Measurements from ENCODE around the gene SH3GLB1. TPM values are rescaled to one million over a fixed set of nuclear protein-coding genes. Genes with fewer than 3 reads are reported as not detected.

SH3GLB1 gene
- total and polyA plus RNA-seq, 7 experiments from 2014 or later = 22.9 to 72.0 (median 44.2) TPM

DNA sequence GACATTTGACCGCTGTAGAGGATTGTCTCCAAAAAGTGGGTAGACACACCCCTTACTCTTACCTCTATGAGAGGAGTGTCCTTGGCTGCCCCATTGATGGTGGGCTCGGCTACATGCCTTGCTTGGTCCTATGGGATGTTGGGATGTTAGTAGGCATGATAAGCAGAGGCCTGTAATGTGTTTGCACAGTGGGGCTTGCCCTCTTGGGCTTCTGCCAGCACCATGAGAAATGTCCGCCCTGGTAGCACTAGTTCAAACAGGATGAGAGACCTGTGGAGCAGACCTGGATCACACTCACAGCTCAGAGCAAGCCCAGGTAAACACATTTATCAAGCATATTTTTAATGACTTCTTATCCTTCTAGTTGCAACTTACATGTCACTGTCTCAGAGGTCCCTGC, 54.2 kb downstream of the SH3GLB1 start:
- H3K4me1 ChIP-seq (ENCODE audit: control insufficient read depth in 2 of 2, insufficient read depth in 2 of 2, low read length in 2 of 2) = no peaks in the 10 kb centered on the region
- intact Hi-C loops (cut with micrococcal nuclease) = no loop called here
- ATAC-seq (no peak), DNase-seq (no peak)
- H3K9me3 ChIP-seq (ENCODE audit: control insufficient read depth in 2 of 3, low read length in 3 of 3) = peaks cover 0 to 5% (median 0%) of the 10 kb centered on the region in 3 experiments
- no peak overlapping the region for H3K4me3 ChIP-seq (ENCODE audit: low read length)
- peaks cover 0 to 2% (median 0%) of the 10 kb centered on the region in 7 donors for H3K4me1 Mint-ChIP-seq
- ChIA-PET POLR2A (no interaction called here), CTCF (interaction anchor here (1.1 kb wide), 1 partner anchor 14 kb away, joined by 3 read pairs; no protein-coding TSS in a partner anchor)
- H3K36me3 ChIP-seq (ENCODE audit: control insufficient read depth in 2 of 3, insufficient read depth in 3 of 3, low read length in 3 of 3) = no peaks in the 10 kb centered on the region
- no peaks in the 10 kb centered on the region for H3K27me3 ChIP-seq (ENCODE audit: control insufficient read depth in 2 of 2, insufficient read depth in 2 of 2, low read length in 2 of 2)
- peaks cover 12 to 31% (median 23%) of the 10 kb centered on the region in 5 donors for H3K27me3 Mint-ChIP-seq
- no peak overlapping the region for H3K4me3 Mint-ChIP-seq
- peaks cover 0 to 16% (median 4%) of the 10 kb centered on the region in 11 donors for H3K9me3 Mint-ChIP-seq
- peaks cover 0 to 13% (median 0%) of the 10 kb centered on the region in 5 donors for H3K36me3 Mint-ChIP-seq
- H3K27ac ChIP-seq (ENCODE audit: low read depth, low read length) = no peak overlapping the region
- H3K27ac Mint-ChIP-seq = no peak overlapping the region

DNA sequence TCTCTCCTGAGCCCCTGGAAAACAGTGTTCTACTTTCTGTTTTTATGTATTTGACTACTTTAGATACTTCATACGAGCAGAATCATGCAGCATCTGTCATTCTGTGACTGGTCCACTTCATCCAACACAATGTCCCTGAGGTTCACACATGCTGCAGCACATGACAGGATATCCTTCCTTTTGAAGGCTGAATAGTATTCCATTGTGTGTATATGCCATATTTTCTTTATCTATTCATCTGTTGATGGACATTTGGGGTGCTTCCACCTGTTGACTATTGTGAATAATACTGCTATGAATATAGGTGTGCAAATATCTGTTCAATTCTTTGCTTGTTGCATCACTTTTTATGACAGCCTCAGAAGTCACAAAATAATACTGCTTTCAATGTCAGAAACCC, 55.8 kb downstream of the SH3GLB1 start:
- no peak overlapping the region for H3K27ac Mint-ChIP-seq
- H3K36me3 ChIP-seq (ENCODE audit: control insufficient read depth in 2 of 3, insufficient read depth in 3 of 3, low read length in 3 of 3) = no peaks in the 10 kb centered on the region
- H3K9me3 ChIP-seq (ENCODE audit: control insufficient read depth in 2 of 3, low read length in 3 of 3) = peaks cover 0 to 5% (median 0%) of the 10 kb centered on the region in 3 experiments
- H3K27me3 ChIP-seq (ENCODE audit: control insufficient read depth in 2 of 2, insufficient read depth in 2 of 2, low read length in 2 of 2) = no peaks in the 10 kb centered on the region
- no peak overlapping the region for H3K4me3 Mint-ChIP-seq
- no peaks in the 10 kb centered on the region for H3K4me1 ChIP-seq (ENCODE audit: control insufficient read depth in 2 of 2, insufficient read depth in 2 of 2, low read length in 2 of 2)
- H3K9me3 Mint-ChIP-seq = peaks cover 0 to 16% (median 4%) of the 10 kb centered on the region in 11 donors
- POLR2A ChIA-PET = no interaction called here
- CTCF ChIA-PET = no interaction called here
- DNase-seq (no peak), ATAC-seq (no peak)
- H3K27ac ChIP-seq (ENCODE audit: low read depth, low read length) = no peak overlapping the region
- intact Hi-C loops (cut with micrococcal nuclease) = no loop called here
- peaks cover 0 to 2% (median 0%) of the 10 kb centered on the region in 7 donors for H3K4me1 Mint-ChIP-seq
- H3K4me3 ChIP-seq (ENCODE audit: low read length) = no peak overlapping the region
- H3K27me3 Mint-ChIP-seq = peaks cover 2 to 29% (median 16%) of the 10 kb centered on the region in 5 donors
- peaks cover 0 to 13% (median 0%) of the 10 kb centered on the region in 5 donors for H3K36me3 Mint-ChIP-seq

DNA sequence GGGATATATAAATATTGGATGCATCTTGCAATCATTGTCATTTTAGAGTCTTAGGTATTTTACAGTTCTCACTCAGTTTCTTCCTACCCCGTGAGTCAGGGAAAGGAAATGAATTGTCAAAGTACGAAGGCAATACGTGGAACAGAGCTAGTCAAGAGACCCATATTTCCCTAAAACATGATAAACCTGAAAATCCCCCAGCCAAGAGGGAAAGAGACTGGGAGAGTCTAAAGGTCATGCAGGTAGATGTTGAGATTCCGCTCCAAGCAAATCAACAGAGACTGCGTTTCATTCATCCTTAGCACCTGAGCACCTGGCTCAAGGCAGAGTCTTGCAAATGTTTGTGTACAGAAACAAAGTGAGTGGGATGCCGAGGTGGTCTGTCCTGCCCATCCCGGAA, 58.0 kb downstream of the SH3GLB1 start:
- intact Hi-C loops (cut with micrococcal nuclease) = no loop called here
- no peak overlapping the region for H3K27ac Mint-ChIP-seq
- no peaks in the 10 kb centered on the region for H3K36me3 ChIP-seq (ENCODE audit: control insufficient read depth in 2 of 3, insufficient read depth in 3 of 3, low read length in 3 of 3)

DNA sequence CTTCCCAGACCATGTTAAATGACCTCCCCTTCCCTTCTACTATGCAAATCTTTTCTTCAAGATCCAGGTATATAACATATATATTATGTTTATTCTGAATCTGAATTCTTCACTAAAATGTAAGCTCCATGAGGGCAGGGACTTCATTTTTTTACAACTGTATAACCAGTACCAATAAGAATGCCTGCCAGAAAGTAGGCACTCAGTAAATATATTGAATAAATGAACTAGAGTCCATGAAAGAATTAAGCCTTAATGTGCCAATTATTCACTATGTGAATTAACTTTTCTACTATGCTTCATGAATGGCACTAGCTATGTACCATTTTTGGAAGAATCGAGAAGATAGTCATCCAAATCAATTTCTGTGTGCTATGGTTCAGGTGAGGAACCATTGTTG, 60.1 kb downstream of the SH3GLB1 start:
- ChIA-PET POLR2A (no interaction called here), CTCF (no interaction called here)
- intact Hi-C loops (cut with micrococcal nuclease) = no loop called here
- Histone ChIP-seq H3K4me3 (ENCODE audit: low read length) (no peak overlapping the region), H3K9me3 (ENCODE audit: control insufficient read depth in 2 of 3, low read length in 3 of 3) (peaks cover 0 to under 1% (median 0%) of the 10 kb centered on the region in 3 experiments), H3K4me1 (ENCODE audit: control insufficient read depth in 2 of 2, insufficient read depth in 2 of 2, low read length in 2 of 2) (no peaks in the 10 kb centered on the region), H3K27me3 (ENCODE audit: control insufficient read depth in 2 of 2, insufficient read depth in 2 of 2, low read length in 2 of 2) (no peaks in the 10 kb centered on the region), H3K36me3 (ENCODE audit: control insufficient read depth in 2 of 3, insufficient read depth in 3 of 3, low read length in 3 of 3) (no peaks in the 10 kb centered on the region), H3K27ac (ENCODE audit: low read depth, low read length) (no peak overlapping the region)
- ATAC-seq = no peak
- Mint-ChIP-seq H3K9me3 (peaks cover 0 to 20% (median 8%) of the 10 kb centered on the region in 11 donors), H3K36me3 (peaks cover 0 to 11% (median 0%) of the 10 kb centered on the region in 5 donors), H3K27ac (no peak overlapping the region), H3K27me3 (peaks cover 0 to 39% (median 5%) of the 10 kb centered on the region in 5 donors), H3K4me3 (no peak overlapping the region), H3K4me1 (no peaks in the 10 kb centered on the region)
- DNase-seq = no peak

More for the DNA sequence above, 58.0 kb downstream of the SH3GLB1 start:
- CTCF ChIA-PET = no interaction called here
- H3K9me3 Mint-ChIP-seq = peaks cover 0 to 23% (median 6%) of the 10 kb centered on the region in 11 donors
- H3K27ac ChIP-seq (ENCODE audit: low read depth, low read length) = no peak overlapping the region
- no peaks in the 10 kb centered on the region for H3K4me1 ChIP-seq (ENCODE audit: control insufficient read depth in 2 of 2, insufficient read depth in 2 of 2, low read length in 2 of 2)
- DNase-seq (no peak), ATAC-seq (no peak)
- peaks cover 0 to 5% (median 0%) of the 10 kb centered on the region in 3 experiments for H3K9me3 ChIP-seq (ENCODE audit: control insufficient read depth in 2 of 3, low read length in 3 of 3)
- H3K36me3 Mint-ChIP-seq = peaks cover 0 to 14% (median 0%) of the 10 kb centered on the region in 5 donors
- POLR2A ChIA-PET = no interaction called here
- H3K27me3 ChIP-seq (ENCODE audit: control insufficient read depth in 2 of 2, insufficient read depth in 2 of 2, low read length in 2 of 2) = no peaks in the 10 kb centered on the region
- no peak overlapping the region for H3K4me3 ChIP-seq (ENCODE audit: low read length)
- H3K4me3 Mint-ChIP-seq = no peak overlapping the region
- no peaks in the 10 kb centered on the region for H3K4me1 Mint-ChIP-seq
- H3K27me3 Mint-ChIP-seq = peaks cover 0 to 36% (median 9%) of the 10 kb centered on the region in 5 donors

DNA sequence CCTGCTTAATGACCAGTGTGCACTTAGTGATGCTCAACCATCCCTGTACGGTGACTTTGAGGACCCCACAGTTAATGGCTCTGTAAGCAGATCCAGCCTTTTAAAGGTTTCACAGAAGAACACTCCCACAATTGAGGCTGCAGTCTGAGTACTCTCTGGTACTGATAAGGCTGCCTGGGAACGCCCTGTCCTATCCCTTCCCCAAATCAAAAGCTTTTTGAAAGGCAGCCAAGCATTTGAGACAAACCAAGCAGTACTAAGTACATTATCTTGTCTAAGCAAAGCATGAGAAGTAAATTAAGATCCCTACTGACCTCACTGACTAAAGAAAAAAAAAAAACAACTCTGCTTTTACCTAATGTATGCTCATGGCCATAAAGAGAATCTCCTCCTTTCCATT, 60.7 kb downstream of the SH3GLB1 start:
- DNase-seq (no peak), ATAC-seq (no peak)
- Histone ChIP-seq H3K27me3 (ENCODE audit: control insufficient read depth in 2 of 2, insufficient read depth in 2 of 2, low read length in 2 of 2) (no peaks in the 10 kb centered on the region), H3K27ac (ENCODE audit: low read depth, low read length) (no peak overlapping the region), H3K36me3 (ENCODE audit: control insufficient read depth in 2 of 3, insufficient read depth in 3 of 3, low read length in 3 of 3) (no peaks in the 10 kb centered on the region), H3K9me3 (ENCODE audit: control insufficient read depth in 2 of 3, low read length in 3 of 3) (no peaks in the 10 kb centered on the region), H3K4me3 (ENCODE audit: low read length) (no peak overlapping the region), H3K4me1 (ENCODE audit: control insufficient read depth in 2 of 2, insufficient read depth in 2 of 2, low read length in 2 of 2) (no peaks in the 10 kb centered on the region)
- ChIA-PET CTCF (no interaction called here), POLR2A (no interaction called here)
- peaks cover 0 to 39% (median 2%) of the 10 kb centered on the region in 5 donors for H3K27me3 Mint-ChIP-seq
- H3K27ac Mint-ChIP-seq = no peak overlapping the region
- H3K9me3 Mint-ChIP-seq = peaks cover 0 to 17% (median 6%) of the 10 kb centered on the region in 11 donors
- H3K36me3 Mint-ChIP-seq = peaks cover 0 to 8% (median 0%) of the 10 kb centered on the region in 5 donors
- H3K4me1 Mint-ChIP-seq = no peaks in the 10 kb centered on the region
- H3K4me3 Mint-ChIP-seq = no peak overlapping the region
- intact Hi-C loops (cut with micrococcal nuclease) = no loop called here

DNA sequence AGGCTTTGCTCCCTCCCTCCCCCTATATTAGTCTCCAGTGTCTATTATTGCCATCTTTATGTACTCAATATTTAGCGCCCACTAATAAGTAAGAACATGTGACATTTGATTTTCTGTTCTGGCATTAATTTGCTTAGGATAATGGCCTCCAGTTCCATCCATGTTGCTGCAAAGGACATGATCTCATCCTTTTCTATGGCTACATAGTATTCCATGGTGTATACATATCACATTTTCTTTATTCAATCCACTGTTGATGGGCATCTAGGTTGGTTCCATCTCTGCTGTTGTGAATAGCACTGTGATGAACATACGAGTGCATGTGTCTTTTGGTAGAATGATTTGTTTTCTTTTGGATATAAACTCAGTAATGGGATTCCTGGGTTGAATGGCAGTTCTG, 61.3 kb downstream of the SH3GLB1 start:
- DNase-seq (no peak), ATAC-seq (no peak)
- no peak overlapping the region for H3K27ac Mint-ChIP-seq
- intact Hi-C loops (cut with micrococcal nuclease) = no loop called here
- H3K9me3 Mint-ChIP-seq = peaks cover 0 to 12% (median 4%) of the 10 kb centered on the region in 11 donors
- H3K27me3 Mint-ChIP-seq = peaks cover 0 to 39% (median 2%) of the 10 kb centered on the region in 5 donors
- H3K4me3 Mint-ChIP-seq = no peak overlapping the region
- Histone ChIP-seq H3K4me3 (ENCODE audit: low read length) (no peak overlapping the region), H3K27ac (ENCODE audit: low read depth, low read length) (no peak overlapping the region), H3K27me3 (ENCODE audit: control insufficient read depth in 2 of 2, insufficient read depth in 2 of 2, low read length in 2 of 2) (no peaks in the 10 kb centered on the region), H3K9me3 (ENCODE audit: control insufficient read depth in 2 of 3, low read length in 3 of 3) (no peaks in the 10 kb centered on the region), H3K4me1 (ENCODE audit: control insufficient read depth in 2 of 2, insufficient read depth in 2 of 2, low read length in 2 of 2) (no peaks in the 10 kb centered on the region), H3K36me3 (ENCODE audit: control insufficient read depth in 2 of 3, insufficient read depth in 3 of 3, low read length in 3 of 3) (no peaks in the 10 kb centered on the region)
- no peaks in the 10 kb centered on the region for H3K4me1 Mint-ChIP-seq
- H3K36me3 Mint-ChIP-seq = peaks cover 0 to 3% (median 0%) of the 10 kb centered on the region in 5 donors
- ChIA-PET POLR2A (no interaction called here), CTCF (no interaction called here)

DNA sequence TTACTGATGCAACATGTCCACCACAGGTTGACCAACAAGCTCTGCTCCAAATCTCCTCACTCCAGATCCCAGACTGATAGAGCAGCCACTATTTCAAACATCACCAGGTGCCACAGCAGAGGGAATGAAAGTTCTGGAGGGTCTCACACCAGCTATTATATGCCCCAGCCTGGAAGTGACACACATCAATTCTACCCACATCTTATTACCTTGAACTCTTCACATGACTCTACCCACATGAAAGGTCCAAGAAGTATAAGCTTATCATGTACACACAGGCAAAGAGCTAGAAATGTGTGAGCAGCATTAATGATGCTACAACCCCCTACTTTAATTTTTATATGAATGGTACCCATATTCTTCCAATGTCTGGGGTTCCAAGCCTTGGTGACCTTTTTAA, 64.2 kb downstream of the SH3GLB1 start:
- Histone ChIP-seq H3K9me3 (ENCODE audit: control insufficient read depth in 2 of 3, low read length in 3 of 3) (no peaks in the 10 kb centered on the region), H3K4me1 (ENCODE audit: control insufficient read depth in 2 of 2, insufficient read depth in 2 of 2, low read length in 2 of 2) (no peaks in the 10 kb centered on the region), H3K36me3 (ENCODE audit: control insufficient read depth in 2 of 3, insufficient read depth in 3 of 3, low read length in 3 of 3) (no peaks in the 10 kb centered on the region), H3K4me3 (ENCODE audit: low read length) (no peak overlapping the region), H3K27me3 (ENCODE audit: control insufficient read depth in 2 of 2, insufficient read depth in 2 of 2, low read length in 2 of 2) (no peaks in the 10 kb centered on the region), H3K27ac (ENCODE audit: low read depth, low read length) (no peak overlapping the region)
- H3K4me3 Mint-ChIP-seq = no peak overlapping the region
- peaks cover 0 to 22% (median 0%) of the 10 kb centered on the region in 5 donors for H3K27me3 Mint-ChIP-seq
- H3K27ac Mint-ChIP-seq = no peak overlapping the region
- CTCF ChIA-PET = no interaction called here
- intact Hi-C loops (cut with micrococcal nuclease) = no loop called here
- DNase-seq = no peak
- H3K4me1 Mint-ChIP-seq = peaks cover 0 to 5% (median 1%) of the 10 kb centered on the region in 7 donors
- POLR2A ChIA-PET = no interaction called here
- no peak for ATAC-seq
- peaks cover 0 to 3% (median 0%) of the 10 kb centered on the region in 5 donors for H3K36me3 Mint-ChIP-seq
- peaks cover 0 to 10% (median 4%) of the 10 kb centered on the region in 11 donors for H3K9me3 Mint-ChIP-seq
